ENCODE results near the gene E2F2.
A peak's percentile ranks its signal among the peaks of the same experiment; 100 is the strongest.

E2F2 gene, protein sequence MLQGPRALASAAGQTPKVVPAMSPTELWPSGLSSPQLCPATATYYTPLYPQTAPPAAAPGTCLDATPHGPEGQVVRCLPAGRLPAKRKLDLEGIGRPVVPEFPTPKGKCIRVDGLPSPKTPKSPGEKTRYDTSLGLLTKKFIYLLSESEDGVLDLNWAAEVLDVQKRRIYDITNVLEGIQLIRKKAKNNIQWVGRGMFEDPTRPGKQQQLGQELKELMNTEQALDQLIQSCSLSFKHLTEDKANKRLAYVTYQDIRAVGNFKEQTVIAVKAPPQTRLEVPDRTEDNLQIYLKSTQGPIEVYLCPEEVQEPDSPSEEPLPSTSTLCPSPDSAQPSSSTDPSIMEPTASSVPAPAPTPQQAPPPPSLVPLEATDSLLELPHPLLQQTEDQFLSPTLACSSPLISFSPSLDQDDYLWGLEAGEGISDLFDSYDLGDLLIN

DNA sequence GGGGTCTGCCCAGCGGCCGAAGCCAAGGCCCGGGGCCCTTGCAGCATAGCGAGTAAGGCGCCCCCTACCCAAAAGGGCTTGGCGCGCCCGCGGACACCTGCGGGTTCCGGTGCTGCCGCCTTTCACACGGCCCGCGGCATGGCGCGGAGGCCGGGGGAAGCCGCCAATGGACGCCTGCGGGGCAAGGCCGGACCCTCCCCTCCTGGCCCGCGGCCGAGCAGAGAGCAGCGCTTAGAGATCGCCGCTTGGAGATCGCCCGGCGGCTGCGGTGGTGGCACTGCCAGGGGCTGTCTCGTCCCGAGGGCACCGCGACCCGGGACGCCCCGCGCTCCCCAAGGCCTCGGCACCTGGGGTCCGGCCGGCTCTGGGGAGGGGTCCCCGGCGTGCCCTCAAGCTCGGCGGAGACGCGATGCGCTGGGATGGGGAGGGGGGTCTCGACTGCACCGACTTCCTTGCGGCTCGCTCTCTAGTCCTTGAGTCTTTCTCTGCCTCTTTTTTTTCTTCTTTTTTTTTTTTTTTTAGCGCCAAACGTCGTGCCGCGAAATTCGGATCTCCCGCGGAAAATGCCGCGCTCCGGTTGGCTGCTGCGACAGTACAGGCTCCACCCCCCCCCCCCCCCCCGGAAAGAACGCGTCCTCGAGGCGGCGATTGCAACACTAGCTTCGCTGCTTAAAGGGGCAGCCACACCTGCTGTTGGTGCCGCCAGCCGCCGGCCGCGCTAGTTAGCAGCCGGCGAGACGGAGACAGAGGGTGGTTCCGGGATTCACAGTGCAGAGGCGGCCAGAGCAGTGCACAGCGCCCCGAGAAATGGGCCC lies at the start of gene E2F2:
TSS of gene E2F2 (minus strand) at position 487 of the 815 bp plus-strand sequence. CDS start at position 47, 440 bp downstream.
- DNase-seq, result peak; percentile 87

DNA sequence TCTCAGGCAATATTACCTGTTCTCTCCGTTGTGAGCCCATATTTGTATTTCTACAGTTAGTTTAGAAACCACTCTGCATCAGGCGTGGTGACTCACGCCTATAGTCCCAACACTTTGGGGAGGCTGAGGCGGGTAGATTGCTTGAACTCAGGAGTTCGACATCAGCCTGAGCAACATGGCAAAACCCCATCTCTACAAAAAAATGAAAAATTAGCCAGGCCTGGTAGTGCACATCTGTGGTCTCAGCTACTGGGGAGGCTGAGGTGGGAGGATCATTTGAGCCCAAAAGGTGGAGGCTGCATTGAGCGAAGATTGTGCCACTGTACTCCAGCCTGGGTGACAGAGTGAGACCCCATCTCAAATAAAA lies 47.9 kb upstream of the E2F2 start:
- DNase-seq, result no peak

DNA sequence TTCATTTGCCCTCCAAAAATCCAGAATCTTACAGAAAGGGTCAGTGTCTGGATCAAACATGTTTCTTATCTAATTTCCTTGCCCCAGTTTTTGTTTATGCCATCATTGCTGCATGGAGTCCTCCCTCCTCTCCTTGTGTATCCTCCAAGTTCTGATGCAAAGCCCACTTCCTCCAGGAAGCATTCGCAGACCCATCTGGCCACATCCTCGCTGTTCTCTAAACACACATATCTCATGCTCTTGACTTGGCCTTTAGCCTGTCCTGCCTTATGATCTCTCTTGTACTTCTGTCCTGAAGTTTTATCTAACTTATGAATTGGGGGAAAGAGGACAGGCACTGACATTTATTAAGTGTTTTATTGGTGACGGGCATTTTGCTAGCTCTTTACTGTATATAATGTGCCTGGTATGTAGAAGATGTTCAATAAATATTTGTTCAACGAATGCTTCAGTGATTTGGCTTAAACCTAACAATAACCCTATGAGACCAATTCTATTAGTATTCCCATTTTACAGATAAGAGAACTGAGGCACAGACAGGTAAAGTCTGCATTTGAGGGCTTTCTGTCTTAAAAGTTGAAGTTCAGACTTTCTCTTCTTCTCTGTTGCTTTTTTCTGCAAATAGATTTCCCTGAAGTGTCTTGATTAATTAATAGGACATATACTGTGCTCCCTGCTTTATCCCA lies 47.4 kb upstream of the E2F2 start:
- DNase-seq, result no peak

GRCh38 chr1:23577056-23578004 lies 46.3 kb upstream of the E2F2 start:
- DNase-seq, result peak in 1 of 2 donors; percentile 46

- no peak for DNase-seq
Observed at GRCh38 chr1:23576338-23577055, 45.5 kb upstream of the E2F2 start.

DNA sequence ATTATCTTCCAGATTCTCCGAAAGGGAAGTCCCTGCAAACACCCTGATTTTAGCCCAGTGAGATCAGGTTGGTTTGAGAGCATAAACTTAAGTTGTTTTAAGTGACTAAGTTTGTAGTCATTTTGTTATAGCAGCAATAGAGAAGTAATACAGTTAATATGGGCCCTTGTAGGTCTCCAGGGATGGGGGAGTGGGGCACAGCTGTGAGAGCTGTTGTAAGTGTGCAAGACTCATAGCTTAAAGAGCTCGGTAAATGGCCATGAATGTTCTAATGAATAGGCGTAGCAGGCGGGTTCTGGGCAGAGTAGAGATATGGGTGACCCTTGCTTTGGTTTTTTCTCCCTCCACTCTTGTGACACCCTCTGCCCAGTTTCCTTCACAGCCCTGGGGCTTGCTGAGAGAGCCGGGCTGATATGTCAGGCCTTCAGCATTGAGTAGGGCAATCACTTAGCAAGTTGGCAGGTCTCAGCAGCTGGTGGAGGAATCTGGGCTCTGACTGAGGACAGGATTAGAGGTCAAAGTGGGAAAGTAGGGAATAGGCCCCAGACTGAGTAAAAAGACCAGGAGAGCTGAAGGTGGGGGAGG lies 44.3 kb upstream of the E2F2 start:
- no peak for DNase-seq

GRCh38 chr1:23574265-23574754 lies 43.3 kb upstream of the E2F2 start:
- no peak for DNase-seq

GRCh38 chr1:23573574-23574182 lies 42.6 kb upstream of the E2F2 start:
- no peak for DNase-seq

- DNase-seq, result no peak
Observed at GRCh38 chr1:23571465-23571864, 40.4 kb upstream of the E2F2 start.

- no peak for DNase-seq
Observed at GRCh38 chr1:23570001-23570691, 39.1 kb upstream of the E2F2 start.

DNA sequence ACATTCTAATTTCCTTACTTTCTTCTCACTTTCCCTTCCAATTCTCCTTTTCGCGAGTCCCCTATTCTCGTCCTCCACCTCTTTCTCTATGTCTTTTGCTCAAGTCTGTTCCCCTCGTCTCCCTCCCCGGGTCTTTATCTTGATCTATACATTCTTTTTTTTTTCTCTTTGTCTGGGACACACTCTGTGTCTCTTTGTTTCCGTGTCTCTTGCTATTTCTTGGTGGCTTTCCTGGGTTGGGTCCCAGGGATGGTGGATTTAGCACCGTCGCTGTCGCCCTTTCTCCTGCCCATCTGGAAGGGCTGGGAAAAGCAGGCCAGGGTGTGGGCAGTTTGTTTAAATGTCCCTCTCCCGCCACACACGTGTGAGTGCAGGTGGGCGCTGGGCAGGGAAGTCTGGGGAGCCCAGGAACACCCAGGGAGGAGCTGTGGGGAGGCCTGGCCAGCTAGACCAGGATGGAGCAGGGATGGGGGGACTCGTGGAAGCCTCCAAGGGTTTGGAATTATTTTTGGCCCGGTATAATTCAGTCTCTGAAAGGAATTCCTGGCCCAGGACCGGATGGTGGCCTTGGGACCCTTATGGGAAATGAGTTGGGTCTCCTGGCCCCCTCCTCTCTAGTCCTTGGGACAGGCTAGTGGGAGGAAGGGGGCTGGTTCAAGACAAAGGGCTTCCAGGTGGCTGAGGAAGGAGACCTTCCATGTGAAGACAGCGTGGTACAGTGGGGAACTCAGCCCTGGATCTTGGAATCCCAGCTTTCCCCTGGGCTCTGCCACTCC lies 37.8 kb upstream of the E2F2 start:
- no peak for DNase-seq

DNA sequence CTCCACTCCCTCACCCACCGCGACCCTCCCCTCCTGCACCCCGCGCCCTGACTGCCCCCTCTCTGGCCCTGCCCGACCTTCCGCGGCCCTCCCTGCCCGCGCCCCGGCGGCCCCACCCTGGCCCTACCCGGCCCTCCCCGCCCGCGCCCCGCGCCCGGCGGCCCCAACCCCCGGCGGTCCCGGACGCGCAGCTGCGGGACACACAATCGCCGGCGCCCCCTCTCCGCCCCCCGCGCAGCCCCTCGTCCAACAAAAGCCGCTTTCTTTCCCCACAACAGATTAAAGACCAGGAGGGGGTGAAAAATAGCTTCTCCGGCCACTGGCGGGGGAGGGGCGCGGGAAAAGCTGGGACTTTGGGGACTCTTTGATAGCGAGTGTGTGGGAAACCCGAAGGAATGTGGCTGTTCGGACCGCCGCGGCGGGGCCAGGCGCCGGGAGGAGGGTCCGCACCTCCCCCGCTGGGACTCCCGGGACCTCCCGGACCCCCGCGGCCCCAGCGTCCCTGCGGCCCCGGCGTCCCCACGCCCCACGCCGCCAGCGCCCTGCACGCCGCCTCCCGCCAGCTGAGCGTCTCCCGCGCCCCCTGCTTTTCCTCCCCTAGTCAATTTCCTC lies 37.1 kb upstream of the E2F2 start:
- DNase-seq, result no peak

DNA sequence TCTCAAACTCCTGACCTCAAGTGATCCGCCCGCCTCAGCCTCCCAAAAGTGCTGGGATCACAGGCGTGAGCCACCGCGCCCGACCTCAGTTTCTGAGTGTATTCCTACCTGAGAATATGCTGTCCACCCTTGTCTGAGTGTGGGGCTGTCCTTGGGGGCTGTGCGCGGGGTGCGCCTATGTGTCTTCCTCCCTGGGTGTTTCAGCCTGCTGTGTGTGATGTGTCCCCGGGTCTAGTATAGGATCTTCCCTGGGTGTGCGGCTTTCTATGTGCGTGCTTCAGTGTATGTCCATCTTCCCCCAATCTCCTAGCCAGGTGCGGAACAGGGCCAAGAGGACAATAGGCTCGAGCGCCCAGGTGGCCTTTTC lies 36.6 kb upstream of the E2F2 start:
- no peak for DNase-seq

DNA sequence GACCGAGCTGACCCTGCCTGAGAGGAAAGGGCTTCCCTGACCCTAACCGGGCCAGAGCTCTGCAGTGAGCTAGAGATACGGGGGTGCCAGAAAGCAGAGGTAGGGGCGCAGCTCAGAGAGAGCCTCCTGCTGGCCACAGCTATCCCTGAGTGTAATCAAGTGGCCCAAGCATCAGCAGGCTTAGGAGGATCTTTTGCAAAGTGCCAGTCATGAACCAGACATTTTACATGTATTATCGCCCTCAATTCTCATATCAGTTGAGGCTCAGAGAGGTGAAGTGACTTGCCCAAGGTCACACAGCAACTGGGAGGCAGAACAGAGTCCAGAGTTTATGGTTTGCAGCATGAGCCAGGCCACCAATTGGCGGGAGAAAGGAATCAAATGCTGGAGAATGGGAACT lies 35.3 kb upstream of the E2F2 start:
- no peak for DNase-seq

DNA sequence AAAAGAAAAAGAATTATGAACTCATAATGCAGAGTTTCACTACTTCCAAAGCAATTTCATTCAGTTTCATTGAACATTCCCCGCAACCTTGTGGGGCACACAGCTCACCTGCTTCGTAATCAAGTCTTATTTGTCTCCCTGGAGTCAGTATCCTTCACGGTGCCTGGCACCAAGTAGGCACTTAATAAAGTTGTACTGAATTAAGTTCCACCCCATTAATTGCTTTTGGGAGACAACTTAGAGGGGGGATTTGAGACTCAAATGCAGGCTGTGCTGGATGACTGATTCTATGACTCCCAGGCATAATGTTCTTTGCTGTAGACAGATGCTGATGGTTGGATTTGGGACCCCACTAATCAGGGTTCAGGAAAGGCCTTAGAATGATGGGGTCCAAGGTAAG lies 34.7 kb upstream of the E2F2 start:
- no peak for DNase-seq

- no peak for DNase-seq
Observed at GRCh38 chr1:23564529-23565122, 33.6 kb upstream of the E2F2 start.

- DNase-seq, result no peak
Observed at GRCh38 chr1:23563755-23564374, 32.8 kb upstream of the E2F2 start.

- no peak for DNase-seq
Observed at GRCh38 chr1:23563003-23563402, 32.0 kb upstream of the E2F2 start.

Measured in CD4-positive, alpha-beta T cell treated with Interleukin-4 for 1 hour (primary cell).